Measurements from ENCODE around the gene CCNB1IP1.
"Not testable (repeated sequence)": the region's sequence is repeated elsewhere in the genome, so short reads cannot be mapped to it uniquely, and the experiment has no call there.

Gene CCNB1IP1, protein sequence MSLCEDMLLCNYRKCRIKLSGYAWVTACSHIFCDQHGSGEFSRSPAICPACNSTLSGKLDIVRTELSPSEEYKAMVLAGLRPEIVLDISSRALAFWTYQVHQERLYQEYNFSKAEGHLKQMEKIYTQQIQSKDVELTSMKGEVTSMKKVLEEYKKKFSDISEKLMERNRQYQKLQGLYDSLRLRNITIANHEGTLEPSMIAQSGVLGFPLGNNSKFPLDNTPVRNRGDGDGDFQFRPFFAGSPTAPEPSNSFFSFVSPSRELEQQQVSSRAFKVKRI

GRCh38 chr14:20332788-20333493 lies at the start of gene CCNB1IP1:
CCNB1IP1 (minus strand) TSS chr14:20333279; CDS start chr14:20316523, 16,756 bp downstream.
- DNase-seq: peak; percentile 81 to 85

GRCh38 chr14:20382526-20382925 lies 49.4 kb upstream of the CCNB1IP1 start:
- DNase-seq: no peak

GRCh38 chr14:20381341-20381740 lies 48.3 kb upstream of the CCNB1IP1 start:
- no peak for DNase-seq

DNA sequence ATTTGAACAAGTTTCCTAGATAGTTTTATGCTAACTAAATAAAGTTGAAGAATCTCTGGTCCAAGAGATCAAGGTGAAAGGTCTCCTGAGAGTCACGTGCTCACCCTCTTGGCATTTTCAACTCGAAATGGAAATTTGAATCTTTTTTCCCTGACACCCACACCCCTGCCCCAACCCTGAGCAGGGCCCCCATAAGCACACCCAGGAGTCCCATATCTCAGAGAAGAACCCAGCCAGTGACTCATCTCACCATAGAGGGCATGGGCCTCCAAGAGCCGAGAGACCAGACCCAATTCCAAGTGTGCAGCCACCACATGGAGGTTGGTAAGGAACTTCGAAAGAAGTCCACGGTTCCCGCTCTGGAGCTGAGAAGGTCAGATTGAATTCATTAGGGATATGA lies 47.6 kb upstream of the CCNB1IP1 start:
- DNase-seq: no peak

DNA sequence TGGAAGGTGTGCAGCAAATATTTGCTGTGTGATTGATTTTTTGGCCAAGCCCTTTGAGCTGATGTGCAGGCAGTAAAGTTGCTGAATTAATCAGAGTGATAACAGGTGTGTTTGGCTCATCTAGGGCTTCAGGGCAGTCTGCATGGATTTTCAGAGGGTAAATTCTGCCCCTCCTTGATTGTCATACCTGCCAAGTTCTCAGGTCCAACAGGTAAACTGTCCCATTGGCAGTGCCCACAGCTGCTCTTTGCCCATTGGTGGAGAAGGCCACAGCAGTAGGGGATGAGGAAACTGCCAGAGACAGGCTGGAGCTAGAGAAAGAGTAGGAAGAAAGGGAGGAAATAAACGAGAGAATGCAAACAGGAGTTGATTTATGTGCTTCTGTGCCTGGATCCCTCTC lies 46.7 kb upstream of the CCNB1IP1 start:
- DNase-seq: no peak

- DNase-seq: no peak
Observed at GRCh38 chr14:20377171-20377570, 44.1 kb upstream of the CCNB1IP1 start.

- DNase-seq: no peak
Observed at GRCh38 chr14:20376071-20376588, 43.1 kb upstream of the CCNB1IP1 start.

- DNase-seq: no peak
Observed at GRCh38 chr14:20375471-20375870, 42.4 kb upstream of the CCNB1IP1 start.

DNA sequence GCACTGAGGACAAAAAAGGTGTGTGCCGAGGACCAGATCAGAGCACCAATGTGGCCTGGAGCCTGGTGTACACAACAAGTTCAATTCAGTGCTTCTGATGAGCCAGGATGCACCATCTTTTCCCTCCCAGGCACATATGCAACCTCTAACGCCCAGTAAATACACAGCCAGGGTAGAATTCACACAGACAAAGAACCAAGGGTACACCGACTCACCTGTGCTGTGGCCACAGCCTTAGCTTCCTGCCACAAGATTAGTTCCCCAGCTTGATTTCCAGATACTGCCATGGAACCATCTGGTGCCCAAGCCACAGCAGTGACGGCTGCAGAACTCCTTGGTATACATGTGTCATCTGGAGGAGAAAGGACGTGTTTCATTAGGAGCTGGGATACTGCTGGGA lies 39.7 kb upstream of the CCNB1IP1 start:
- no peak for DNase-seq

GRCh38 chr14:20365928-20366327 lies 32.8 kb upstream of the CCNB1IP1 start:
- DNase-seq: no peak

GRCh38 chr14:20358474-20358873 lies 25.4 kb upstream of the CCNB1IP1 start:
- DNase-seq: not testable (repeated sequence)

DNA sequence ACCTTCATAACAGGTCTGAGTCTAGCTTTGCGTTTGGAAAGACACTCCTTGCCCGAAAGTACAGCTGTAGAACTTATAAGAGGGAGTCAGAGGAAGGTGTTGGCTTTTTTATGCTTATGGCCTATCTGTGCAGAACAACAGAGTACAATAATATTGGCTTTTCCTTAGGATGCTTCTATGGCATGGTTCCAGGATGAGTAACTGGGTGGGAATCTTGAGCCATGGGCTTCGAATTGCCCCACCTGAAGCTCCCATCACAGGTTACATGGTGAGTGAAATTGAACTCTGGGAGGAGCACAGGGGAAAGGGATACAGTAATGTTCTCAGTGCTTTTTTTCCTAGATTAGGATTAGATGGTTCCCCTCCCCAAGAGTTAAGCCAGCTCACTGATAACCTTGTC lies 23.3 kb upstream of the CCNB1IP1 start:
- no peak for DNase-seq

DNA sequence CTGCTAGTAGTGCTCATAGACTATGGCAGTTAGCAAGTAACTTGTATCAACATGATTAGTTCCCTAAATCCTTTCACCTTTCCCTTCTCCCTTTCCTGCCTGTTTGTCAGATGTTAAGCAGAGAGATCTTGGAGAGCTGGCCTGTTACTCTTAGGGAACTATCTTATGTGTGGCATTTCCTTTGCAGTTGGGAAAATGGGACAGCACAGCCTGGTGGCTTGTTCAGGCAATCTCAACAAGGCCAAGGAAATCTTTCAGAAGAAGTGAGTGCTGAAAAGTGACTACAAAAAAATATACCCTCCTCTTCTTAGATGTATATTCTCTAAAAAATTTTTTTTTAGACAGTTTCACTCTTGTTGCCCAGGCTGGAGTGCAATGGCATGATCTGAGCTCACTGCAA lies 17.8 kb upstream of the CCNB1IP1 start:
- DNase-seq: no peak

DNA sequence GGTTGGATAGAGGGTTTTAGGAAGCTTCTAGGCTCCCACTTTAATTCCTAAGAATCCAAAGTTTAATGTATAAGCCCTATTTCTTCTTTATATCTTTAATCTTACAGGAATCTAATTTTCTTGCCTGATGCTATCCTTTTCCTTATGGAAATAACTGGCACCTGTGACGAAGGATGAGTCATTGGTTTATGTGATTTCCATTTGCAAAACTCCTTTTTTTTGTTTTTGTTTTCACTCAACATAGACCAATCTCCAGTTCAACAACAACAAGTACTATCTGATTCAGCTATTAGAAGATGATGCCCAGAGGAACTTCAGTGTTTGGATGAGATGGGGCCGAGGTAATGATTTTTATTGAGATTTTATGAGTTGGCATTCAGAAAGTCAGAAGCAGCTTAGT lies 17.2 kb upstream of the CCNB1IP1 start:
- no peak for DNase-seq

GRCh38 chr14:20347747-20348146 lies 14.7 kb upstream of the CCNB1IP1 start:
- no peak for DNase-seq

DNA sequence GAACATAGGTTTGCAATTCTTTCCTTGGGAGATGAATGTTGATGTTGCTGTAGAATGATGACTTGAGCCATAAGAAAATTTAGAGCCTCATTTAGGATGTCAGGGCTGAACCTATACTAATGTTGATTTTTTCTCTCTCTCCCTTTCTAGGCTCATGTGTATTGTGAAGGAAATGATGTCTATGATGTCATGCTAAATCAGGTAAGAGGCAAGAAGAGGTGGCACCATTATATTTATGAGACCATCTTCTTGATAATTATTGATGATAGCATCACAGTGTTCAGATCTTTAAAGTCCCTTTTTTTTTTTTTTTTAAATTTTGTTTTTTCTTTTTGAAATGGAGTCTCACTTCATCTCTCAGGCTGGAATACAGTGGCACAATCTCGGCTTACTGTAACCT lies 13.6 kb upstream of the CCNB1IP1 start:
- DNase-seq: no peak

DNA sequence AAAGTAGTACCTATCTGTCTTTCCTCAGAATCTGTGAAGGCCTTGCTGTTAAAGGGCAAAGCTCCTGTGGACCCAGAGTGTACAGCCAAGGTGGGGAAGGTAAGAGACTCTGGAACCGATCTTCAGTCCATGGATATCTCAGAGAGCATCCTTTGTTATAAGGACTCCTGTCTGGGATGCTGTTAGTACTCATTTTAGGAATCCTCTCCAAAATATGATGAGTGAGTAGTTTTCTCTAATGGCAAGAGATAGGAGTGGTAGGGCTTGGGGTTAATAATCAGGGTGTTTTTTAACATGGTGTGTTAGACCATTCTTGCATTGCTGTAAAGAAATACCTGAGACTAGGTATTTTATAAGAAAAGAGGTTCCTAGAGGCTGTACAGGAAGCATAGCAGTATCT lies 12.3 kb upstream of the CCNB1IP1 start:
- no peak for DNase-seq

GRCh38 chr14:20343862-20344220 lies 10.8 kb upstream of the CCNB1IP1 start:
- peak in 1 of 2 experiments; percentile 44 for DNase-seq

DNA sequence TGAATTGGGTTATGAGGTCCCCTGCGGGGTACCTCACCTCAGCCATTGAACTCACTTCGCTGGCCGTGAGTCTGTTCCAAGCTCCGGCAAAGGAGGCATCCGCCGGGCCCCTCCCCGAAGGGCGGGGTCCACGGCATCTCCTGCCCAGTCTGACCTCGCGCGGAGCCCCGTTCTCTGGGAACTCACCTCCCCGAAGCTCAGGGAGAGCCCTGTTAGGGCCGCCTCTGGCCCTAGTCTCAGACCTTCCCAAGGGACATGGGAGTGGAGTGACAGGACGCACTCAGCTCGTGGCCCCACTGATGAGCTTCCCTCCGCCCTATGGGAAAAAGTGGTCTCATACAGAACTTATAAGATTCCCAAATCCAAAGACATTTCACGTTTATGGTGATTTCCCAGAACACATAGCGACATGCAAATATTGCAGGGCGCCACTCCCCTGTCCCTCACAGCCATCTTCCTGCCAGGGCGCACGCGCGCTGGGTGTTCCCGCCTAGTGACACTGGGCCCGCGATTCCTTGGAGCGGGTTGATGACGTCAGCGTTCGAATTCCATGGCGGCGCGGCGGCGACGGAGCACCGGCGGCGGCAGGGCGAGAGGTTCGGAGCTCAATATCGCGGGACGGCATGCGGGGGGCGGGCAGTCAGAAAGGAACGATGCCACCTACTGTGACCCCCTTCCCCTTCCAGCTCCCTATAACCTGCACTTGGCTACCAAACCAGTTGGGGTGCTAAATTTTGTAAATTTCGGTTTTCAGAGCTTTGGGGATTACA lies 10.2 kb upstream of the CCNB1IP1 start, which contains the start of gene PARP2:
Gene PARP2, plus strand, starts transcription at position 544 of the 770 bp plus-strand sequence. Its CDS starts 7 bp downstream, at position 551.
- peak; percentile 98 to 99 for DNase-seq

DNA sequence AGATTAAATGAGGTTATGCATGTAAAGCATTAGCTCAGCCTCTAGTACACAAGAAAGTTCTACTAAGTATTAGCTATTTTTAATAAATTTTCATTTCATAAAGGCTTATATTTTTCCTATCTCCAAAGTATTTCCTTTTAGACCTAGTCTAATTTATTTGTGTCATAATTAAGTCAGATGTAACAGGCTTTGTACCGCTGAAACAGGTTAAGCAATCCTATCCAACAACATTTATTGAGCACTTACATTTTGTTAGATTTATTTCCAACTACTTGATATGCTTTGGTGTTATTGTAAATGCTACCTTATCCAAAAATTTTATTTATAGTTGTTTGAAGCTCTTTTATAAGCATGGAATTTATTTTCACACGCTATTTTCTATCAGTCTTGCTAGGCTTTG lies 8.6 kb upstream of the CCNB1IP1 start:
- no peak for DNase-seq

GRCh38 chr14:20341032-20341431 lies 8.0 kb upstream of the CCNB1IP1 start:
- DNase-seq: not testable (repeated sequence)

DNA sequence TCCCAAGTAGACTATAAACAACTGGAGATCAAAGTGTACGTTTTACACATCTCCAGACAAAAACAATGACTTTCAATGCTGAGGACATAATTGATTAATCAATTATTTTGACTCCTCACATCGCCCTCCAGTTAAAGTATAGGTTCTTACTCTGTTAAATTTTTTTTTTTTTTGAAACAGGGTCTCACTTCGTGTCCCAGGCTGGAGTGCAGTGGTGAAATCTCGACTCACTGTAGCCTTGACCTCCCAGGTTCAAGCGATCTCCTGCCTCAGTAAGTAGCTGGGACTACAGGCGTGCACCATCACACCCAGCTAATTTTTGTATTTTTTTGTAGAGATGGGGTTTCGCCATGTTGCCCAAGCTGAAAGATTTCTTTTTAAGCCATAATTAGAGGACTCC lies 938 bp upstream of the CCNB1IP1 start:
- DNase-seq: no peak

- DNase-seq: no peak
Observed at GRCh38 chr14:20333494-20333841, 389 bp upstream of the CCNB1IP1 start.

DNA sequence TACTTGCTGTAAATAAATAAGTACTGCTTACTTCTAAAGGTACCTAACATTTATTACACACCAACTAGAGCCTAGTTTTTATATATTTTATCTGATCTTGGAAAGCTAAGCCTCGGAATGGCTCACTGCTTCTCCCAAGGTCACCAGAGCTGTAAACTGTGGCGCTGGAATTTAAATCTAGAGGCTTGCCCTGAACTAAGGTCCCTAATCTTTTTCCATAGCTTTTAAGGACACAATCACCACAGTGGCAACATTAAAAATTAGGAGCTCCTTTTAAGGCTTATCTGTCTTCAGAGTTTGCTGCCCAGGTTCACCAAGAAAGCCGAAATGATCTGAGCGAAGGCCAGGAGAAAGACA lies 670 bp downstream of the CCNB1IP1 start:
- DNase-seq: no peak
